ENCODE results near the gene TMEM238. TPM values are rescaled to one million over a fixed set of nuclear protein-coding genes. Genes with fewer than 3 reads are reported as not detected.
"Not testable (repeated sequence)": the region's sequence is repeated elsewhere in the genome, so short reads cannot be mapped to it uniquely, and the experiment has no call there.

TMEM238 gene
- total and polyA plus RNA-seq, 10 donors, result 0.17 to 8.8 (median 4.9) TPM; not detected in 1

- Histone ChIP-seq H3K36me3 (no peaks in the 10 kb centered on the region), H3K27ac (no peak overlapping the region), H3K4me3 (no peak overlapping the region), H3K4me1 (peaks cover 0 to 8% (median 0%) of the 10 kb centered on the region in 6 donors), H3K27me3 (replicated peaks in 1 of 7) (peaks cover 0 to 65% (median 14%) of the 10 kb centered on the region in 7 donors), H3K9me3 (no peaks in the 10 kb centered on the region)
- intact Hi-C loops (cut with DNase I; ENCODE audit: low total_unique reads), result no loop called here
- WGBS, 5 donors, result 69 to 87% (median 74%) methylated on average over 2 of the region's 2 CpGs
- TF ChIP-seq POLR2A (IDR thresholded peaks at IDR 0.05) (no peak), POLR2AphosphoS5 (IDR thresholded peaks at IDR 0.05) (no peak), CTCF (IDR thresholded peaks at IDR 0.05 in 8 of 11, conservative IDR thresholded peaks at IDR 0.05 in 3 of 11) (no peak)
- DNase-seq, result no peak
Observed at GRCh38 chr19:55426042-55426441, 42.0 kb upstream of the TMEM238 start.

DNA sequence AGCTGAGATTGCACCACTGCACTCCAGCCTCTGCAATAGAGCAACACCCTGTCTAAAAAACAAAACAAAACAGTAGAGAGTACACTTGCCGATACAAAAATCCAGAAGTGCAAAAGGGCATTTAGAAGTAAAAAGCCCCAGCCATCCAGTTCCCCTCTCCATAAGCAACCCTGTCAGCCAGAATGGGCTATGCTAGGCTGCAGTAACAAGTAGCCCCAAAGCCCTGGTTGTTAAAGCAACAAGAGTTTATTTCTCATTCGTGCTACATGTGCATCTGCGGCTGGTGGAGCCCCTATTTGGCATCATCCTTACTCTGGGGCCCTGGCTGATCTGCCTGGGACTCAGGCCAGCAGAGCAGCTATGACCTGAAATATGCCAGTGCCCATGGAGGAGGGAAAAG, 40.4 kb upstream of the TMEM238 start:
- peaks cover 0 to 12% (median 0%) of the 10 kb centered on the region in 6 donors for H3K4me1 ChIP-seq
- peaks cover 0 to 53% (median 10%) of the 10 kb centered on the region in 7 donors for H3K27me3 ChIP-seq (replicated peaks in 1 of 7)
- DNase-seq, result no peak
- TF ChIP-seq POLR2AphosphoS5 (IDR thresholded peaks at IDR 0.05) (no peak), POLR2A (IDR thresholded peaks at IDR 0.05) (no peak), CTCF (IDR thresholded peaks at IDR 0.05 in 8 of 11, conservative IDR thresholded peaks at IDR 0.05 in 3 of 11) (no peak)
- no peaks in the 10 kb centered on the region for H3K9me3 ChIP-seq
- H3K4me3 ChIP-seq, result no peak overlapping the region
- H3K36me3 ChIP-seq, result no peaks in the 10 kb centered on the region
- no peak overlapping the region for H3K27ac ChIP-seq
- WGBS, 5 donors, result 83 to 100% (median 89%) methylated on average over 3 of the region's 3 CpGs
- intact Hi-C loops (cut with DNase I; ENCODE audit: low total_unique reads), result no loop called here

DNA sequence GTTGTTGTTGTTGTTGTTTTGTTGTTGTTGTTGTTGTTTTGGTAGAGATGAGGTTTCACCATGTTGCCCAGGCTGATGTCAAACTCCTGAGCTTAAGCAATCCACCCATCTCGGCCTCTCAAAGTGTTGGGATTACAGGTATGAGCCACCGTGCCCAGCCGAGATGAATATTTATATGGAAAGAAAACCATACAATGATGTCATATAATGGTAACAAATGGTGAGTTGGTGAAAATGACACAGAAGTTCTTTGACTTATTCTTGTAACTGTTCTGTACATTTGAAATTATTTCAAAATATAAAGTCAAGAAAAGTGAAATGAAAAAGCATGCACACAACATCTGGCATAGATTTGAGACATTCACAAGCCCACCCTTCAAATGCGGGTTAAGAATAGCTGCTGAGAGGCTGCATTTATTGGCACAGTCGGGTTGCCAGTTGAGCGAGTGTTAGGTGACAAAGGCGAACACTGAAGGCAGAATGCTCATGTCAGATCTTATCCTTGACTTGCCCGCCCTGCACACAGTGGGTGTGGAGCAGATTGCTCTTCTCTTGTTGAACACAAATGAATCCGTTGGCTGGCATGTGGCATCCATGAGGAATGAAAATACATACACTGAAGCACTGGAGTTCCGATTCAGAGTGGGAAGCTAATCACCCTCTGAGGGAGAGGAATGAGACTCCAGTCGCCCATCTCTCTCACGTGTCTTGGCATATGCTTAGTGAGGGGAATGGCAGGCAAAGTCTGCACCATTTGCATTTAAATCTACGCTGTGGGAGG, 39.3 kb upstream of the TMEM238 start:
- WGBS, 5 donors, result 80 to 89% (median 85%) methylated on average over 13 of the region's 13 CpGs
- TF ChIP-seq POLR2AphosphoS5 (IDR thresholded peaks at IDR 0.05) (no peak), POLR2A (IDR thresholded peaks at IDR 0.05) (no peak), CTCF (IDR thresholded peaks at IDR 0.05 in 8 of 11, conservative IDR thresholded peaks at IDR 0.05 in 3 of 11) (no peak)
- H3K4me3 ChIP-seq, result no peak overlapping the region
- H3K4me1 ChIP-seq, result peaks cover 0 to 12% (median 0%) of the 10 kb centered on the region in 6 donors
- intact Hi-C loops (cut with DNase I; ENCODE audit: low total_unique reads), result no loop called here
- no peak overlapping the region for H3K27ac ChIP-seq
- no peak for DNase-seq
- H3K9me3 ChIP-seq, result no peaks in the 10 kb centered on the region
- H3K27me3 ChIP-seq (replicated peaks in 1 of 7), result peaks cover 0 to 53% (median 1%) of the 10 kb centered on the region in 7 donors
- H3K36me3 ChIP-seq, result no peaks in the 10 kb centered on the region

DNA sequence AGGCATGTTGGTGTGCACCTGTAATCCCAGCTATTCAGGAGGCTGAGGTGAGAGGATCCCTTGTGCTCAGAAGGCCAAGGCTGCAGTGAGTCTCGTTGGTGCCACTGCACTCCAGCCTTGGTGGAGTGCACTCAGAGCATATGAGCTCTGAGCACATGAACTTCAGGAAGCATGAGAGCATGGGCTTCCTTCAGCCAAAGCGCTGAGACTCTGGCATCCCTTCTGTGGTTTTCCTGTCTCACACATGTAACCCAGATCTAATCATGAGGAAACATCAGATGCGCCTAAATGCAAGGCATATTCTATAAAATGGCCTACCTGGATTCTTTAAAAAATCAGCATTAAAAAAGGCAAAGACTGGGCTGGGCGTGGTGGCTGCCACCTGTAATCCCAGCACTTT, 37.2 kb upstream of the TMEM238 start:
- intact Hi-C loops (cut with DNase I; ENCODE audit: low total_unique reads); H3K9me3 ChIP-seq; DNase-seq; H3K36me3 ChIP-seq; H3K27ac ChIP-seq; H3K4me3 ChIP-seq: not testable (repeated sequence)
- Histone ChIP-seq H3K4me1 (peaks cover 0 to 17% (median 0%) of the 10 kb centered on the region in 6 donors), H3K27me3 (replicated peaks in 1 of 7) (peaks cover 0 to 45% (median 0%) of the 10 kb centered on the region in 7 donors)
- 9 to 37% (median 18%) methylated on average over 3 to 4 of the region's 4 CpGs for WGBS, 5 donors

All from spleen (tissue), 11 donors.